Subcutaneous adipose tissue (tissue), 4 donors: Measurements from ENCODE around the gene KRTAP2-2. TPM values are rescaled to one million over a fixed set of nuclear protein-coding genes. Genes with fewer than 3 reads are reported as not detected.

ENCODE experiments used
- small RNA-seq: library from RNA; depleted of rRNA; stranded (forward); fragments of <200 nt; gene quantifications from one replicate; pipeline ENCODE3, GENCODE V24; 2016
- total RNA-seq, 4 donors: library from RNA; depleted of rRNA; stranded (reverse); fragments of >200 nt; gene quantifications; one replicate each; pipeline ENCODE4 v1.1.0, GENCODE V29; 2016
- TF ChIP-seq, protein P1 (sequence below): fragments of 450-650 bp; IDR thresholded peaks from one replicate; pipeline ENCODE4 v1.5.1; 2016; ENCODE audit warnings: low read depth, mild to moderate bottlenecking, control low read depth, antibody characterized with exemption, moderate library complexity

Gene KRTAP2-2
- total RNA-seq, 4 donors from 2014 or later, result not detected

DNA sequence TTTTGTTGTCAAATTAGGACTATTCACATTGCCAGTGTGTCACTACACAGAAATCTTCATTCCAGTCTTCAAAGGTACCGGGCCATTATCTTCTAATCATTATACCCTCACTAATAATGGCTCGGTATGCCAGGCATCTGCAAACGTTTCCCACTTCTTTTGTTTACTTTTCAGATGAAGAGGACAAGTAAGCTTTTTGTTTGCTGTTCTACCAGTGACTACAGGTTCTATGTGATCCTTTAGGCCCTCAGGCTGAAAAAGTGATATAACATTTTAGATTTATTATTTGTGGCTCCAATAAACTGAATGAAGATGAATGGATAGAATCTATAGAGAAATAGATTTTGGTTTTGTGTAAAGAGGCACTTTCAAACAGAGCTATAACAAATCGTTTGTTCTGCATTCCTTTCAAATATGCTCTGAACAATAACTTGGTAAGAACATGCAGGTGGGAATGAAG, 45.7 kb downstream of the KRTAP2-2 start:
- TF ChIP-seq, protein P1, sequence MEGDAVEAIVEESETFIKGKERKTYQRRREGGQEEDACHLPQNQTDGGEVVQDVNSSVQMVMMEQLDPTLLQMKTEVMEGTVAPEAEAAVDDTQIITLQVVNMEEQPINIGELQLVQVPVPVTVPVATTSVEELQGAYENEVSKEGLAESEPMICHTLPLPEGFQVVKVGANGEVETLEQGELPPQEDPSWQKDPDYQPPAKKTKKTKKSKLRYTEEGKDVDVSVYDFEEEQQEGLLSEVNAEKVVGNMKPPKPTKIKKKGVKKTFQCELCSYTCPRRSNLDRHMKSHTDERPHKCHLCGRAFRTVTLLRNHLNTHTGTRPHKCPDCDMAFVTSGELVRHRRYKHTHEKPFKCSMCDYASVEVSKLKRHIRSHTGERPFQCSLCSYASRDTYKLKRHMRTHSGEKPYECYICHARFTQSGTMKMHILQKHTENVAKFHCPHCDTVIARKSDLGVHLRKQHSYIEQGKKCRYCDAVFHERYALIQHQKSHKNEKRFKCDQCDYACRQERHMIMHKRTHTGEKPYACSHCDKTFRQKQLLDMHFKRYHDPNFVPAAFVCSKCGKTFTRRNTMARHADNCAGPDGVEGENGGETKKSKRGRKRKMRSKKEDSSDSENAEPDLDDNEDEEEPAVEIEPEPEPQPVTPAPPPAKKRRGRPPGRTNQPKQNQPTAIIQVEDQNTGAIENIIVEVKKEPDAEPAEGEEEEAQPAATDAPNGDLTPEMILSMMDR, result no peak

DNA sequence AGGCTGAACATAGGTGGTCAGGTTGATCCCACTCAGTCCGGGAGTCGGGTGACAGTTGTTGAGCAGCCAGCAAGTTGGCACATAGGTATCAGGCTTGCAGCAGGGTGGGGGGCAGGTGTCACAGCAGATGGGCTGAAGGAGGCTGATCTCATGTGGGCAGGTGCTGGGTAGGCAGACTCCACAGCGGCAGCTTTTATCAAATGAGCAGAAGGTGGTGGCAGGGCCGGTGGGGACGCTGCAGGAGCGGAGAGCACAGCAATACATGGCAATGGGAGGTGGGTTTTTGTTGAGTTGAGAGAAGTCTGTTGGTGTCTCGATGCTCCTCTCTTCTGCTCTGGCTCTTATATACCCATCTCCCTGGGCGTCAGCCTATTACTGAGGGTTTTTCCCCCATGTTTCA, 46.2 kb downstream of the KRTAP2-2 start, which contains the start of gene KRTAP3-1:
TSS of gene KRTAP3-1 (minus strand) at position 318 of the 400 bp plus-strand sequence. CDS start at position 264, 54 bp downstream.
- TF ChIP-seq, protein P1, result no peak

Small RNA genes within 50 kb of the gene (small RNA-seq; reads per million reads assigned to genes)
- gene KRTAP3-4P, result not detected

Other genes starting within 250 kb of the KRTAP2-2 start
- 10 to 100 TPM in 1 of 4 donors, 1 to 10 TPM in 3; 4.8 to 14.0 (median 7.4) TPM for gene KRT10, start 232.6 kb downstream of the KRTAP2-2 start, total RNA-seq
- gene KRT12, start 188.0 kb downstream of the KRTAP2-2 start, total RNA-seq, result 1 to 10 TPM in 1 of 4 donors, not detected in 3; 1.2 TPM
- not detected for gene KRT20, start 170.0 kb downstream of the KRTAP2-2 start, total RNA-seq
- not detected for gene KRT23, start 117.6 kb downstream of the KRTAP2-2 start, total RNA-seq
- gene KRT39, start 88.3 kb downstream of the KRTAP2-2 start, total RNA-seq, result not detected
- not detected for gene KRT40, start 70.9 kb downstream of the KRTAP2-2 start, total RNA-seq
- gene KRTAP3-3, start 61.1 kb downstream of the KRTAP2-2 start, total RNA-seq, result not detected
- not detected for gene KRTAP3-2, start 55.3 kb downstream of the KRTAP2-2 start, total RNA-seq
- gene KRTAP3-1, start 46.1 kb downstream of the KRTAP2-2 start, total RNA-seq, result not detected
- gene KRTAP1-5, start 28.0 kb downstream of the KRTAP2-2 start, total RNA-seq, result not detected
- not detected for gene KRTAP1-4, start 25.0 kb downstream of the KRTAP2-2 start, total RNA-seq
- not detected for gene KRTAP1-3, start 20.4 kb downstream of the KRTAP2-2 start, total RNA-seq
- not detected for gene KRTAP1-1, start 13.8 kb downstream of the KRTAP2-2 start, total RNA-seq
- not detected for gene KRTAP2-1, start 7.9 kb downstream of the KRTAP2-2 start, total RNA-seq
- not detected for gene KRTAP2-3, start 4.9 kb upstream of the KRTAP2-2 start, total RNA-seq
- not detected for gene KRTAP2-4, start 10.6 kb upstream of the KRTAP2-2 start, total RNA-seq
- not detected for gene KRTAP4-7, start 28.9 kb upstream of the KRTAP2-2 start, total RNA-seq
- not detected for gene KRTAP4-8, start 42.9 kb upstream of the KRTAP2-2 start, total RNA-seq
- not detected for gene KRTAP4-16, start 47.0 kb upstream of the KRTAP2-2 start, total RNA-seq
- not detected for gene KRTAP4-9, start 50.2 kb upstream of the KRTAP2-2 start, total RNA-seq
- not detected for gene KRTAP4-11, start 63.1 kb upstream of the KRTAP2-2 start, total RNA-seq
- gene KRTAP4-12, start 69.0 kb upstream of the KRTAP2-2 start, total RNA-seq, result not detected
- gene KRTAP4-6, start 85.3 kb upstream of the KRTAP2-2 start, total RNA-seq, result not detected
- not detected for gene KRTAP4-5, start 94.6 kb upstream of the KRTAP2-2 start, total RNA-seq
- not detected for gene KRTAP4-4, start 105.5 kb upstream of the KRTAP2-2 start, total RNA-seq
- gene KRTAP4-3, start 113.0 kb upstream of the KRTAP2-2 start, total RNA-seq, result not detected
- gene KRTAP4-2, start 123.0 kb upstream of the KRTAP2-2 start, total RNA-seq, result not detected
- not detected for gene KRTAP4-1, start 129.7 kb upstream of the KRTAP2-2 start, total RNA-seq
- not detected for gene KRTAP9-1, start 134.7 kb upstream of the KRTAP2-2 start, total RNA-seq
- not detected for gene KRTAP9-2, start 171.4 kb upstream of the KRTAP2-2 start, total RNA-seq
- gene KRTAP9-3, start 177.2 kb upstream of the KRTAP2-2 start, total RNA-seq, result not detected
- gene KRTAP9-8, start 182.8 kb upstream of the KRTAP2-2 start, total RNA-seq, result not detected
- not detected for gene KRTAP9-4, start 194.5 kb upstream of the KRTAP2-2 start, total RNA-seq
- not detected for gene KRTAP9-9, start 200.2 kb upstream of the KRTAP2-2 start, total RNA-seq
- not detected for gene KRTAP9-6, start 210.1 kb upstream of the KRTAP2-2 start, total RNA-seq
- gene KRTAP9-7, start 220.5 kb upstream of the KRTAP2-2 start, total RNA-seq, result not detected
- not detected for gene KRTAP29-1, start 247.6 kb upstream of the KRTAP2-2 start, total RNA-seq